T-cell (primary cell): Measurements from ENCODE around the gene SDK1. TPM values are rescaled to one million over a fixed set of nuclear protein-coding genes. Genes with fewer than 3 reads are reported as not detected.

Experiments used
- ATAC-seq, 4 experiments: fragments of 200-7000 bp in 3 of 4; fragments of 150-1000 bp in 1 of 4; cut with Tn5 transposase; replicated peaks in 1 of 4; 1 replicate in 3 of 4; 2 replicates in 1 of 4; pipeline ENCODE4 v1.10.0; 2021; ENCODE audit warnings: moderate library complexity in 3 of 4, mild to moderate bottlenecking in 2 of 4, moderate number of reproducible peaks in 1 of 4
- CTCF ChIA-PET, 2 donors: fragments of 300-600 bp; sonication (Branson Sonifier 250); formaldehyde crosslinking; loops; one replicate each; lab custom pipeline; 2022; ENCODE audit warnings: antibody characterized with exemption in 2 of 2; lab: Charles Lee
- POLR2A ChIA-PET, 2 donors: fragments of 300-600 bp; sonication (Branson Sonifier 250); formaldehyde crosslinking; loops; one replicate each; lab custom pipeline; 2022; ENCODE audit warnings: antibody characterized with exemption in 2 of 2; lab: Charles Lee
- DNase-seq, 35 experiments: peaks; one replicate each; pipeline versions ENCODE4 v3.0.0 to v3.0.0-alpha.2; 2013 to 2023
- H3K27ac ChIP-seq: one replicate; pipeline ENCODE4 v1.5.1; 2013; ENCODE audit warnings: low read length
- H3K27me3 ChIP-seq, 2 experiments: replicated peaks in 1 of 2; 1 replicate in 1 of 2; 2 replicates in 1 of 2; pipeline versions ENCODE4 v1.6.1 to v1.7.0; 2013; ENCODE audit warnings: low read length in 1 of 2, mixed read lengths in 1 of 2; ENCODE audit not compliant: control insufficient read depth in 2 of 2, insufficient read depth in 2 of 2; ENCODE audit errors: extremely low read depth in 1 of 2
- H3K36me3 ChIP-seq, 2 donors: 1 replicate in 1 of 2; 2 replicates in 1 of 2; pipeline versions ENCODE4 v1.6.1 to v1.7.0; 2013; ENCODE audit warnings: low read length in 1 of 2; ENCODE audit not compliant: control insufficient read depth in 2 of 2, insufficient read depth in 1 of 2; ENCODE audit errors: extremely low read depth in 1 of 2
- H3K4me1 ChIP-seq, 2 experiments: 1 replicate in 1 of 2; 2 replicates in 1 of 2; pipeline versions ENCODE4 v1.6.1 to v1.7.0; 2013; ENCODE audit warnings: low read length in 2 of 2, mixed read lengths in 1 of 2; ENCODE audit not compliant: insufficient read depth in 2 of 2, control insufficient read depth in 1 of 2; ENCODE audit errors: extremely low read depth in 1 of 2
- H3K4me3 ChIP-seq, 2 donors: 1 replicate in 1 of 2; 2 replicates in 1 of 2; pipeline versions ENCODE4 v1.5.1 to v1.7.0; 2013; ENCODE audit warnings: mild to moderate bottlenecking in 2 of 2, low read length in 1 of 2, moderate library complexity in 1 of 2; ENCODE audit not compliant: control insufficient read depth in 1 of 2; ENCODE audit errors: extremely low read depth in 1 of 2
- H3K9me3 ChIP-seq: 2 replicates; pipeline ENCODE4 v1.7.0; 2013
- H3K27ac Mint-ChIP-seq, 2 donors: one replicate each; pipeline ENCODE4 v1.8.0; 2020 to 2021; ENCODE audit warnings: mild to moderate bottlenecking in 2 of 2, mixed read lengths in 2 of 2
- H3K27me3 Mint-ChIP-seq, 2 donors: one replicate each; pipeline ENCODE4 v1.8.0; 2021 to 2022; ENCODE audit warnings: mixed read lengths in 2 of 2
- H3K36me3 Mint-ChIP-seq: one replicate; pipeline ENCODE4 v1.8.0; 2021; ENCODE audit warnings: mixed read lengths
- H3K4me1 Mint-ChIP-seq, 3 donors: one replicate each; pipeline ENCODE4 v1.8.0; 2020 to 2022; ENCODE audit warnings: mixed read lengths in 3 of 3, mild to moderate bottlenecking in 1 of 3
- H3K4me3 Mint-ChIP-seq, 3 donors: one replicate each; pipeline ENCODE4 v1.8.0; 2020 to 2022; ENCODE audit warnings: mild to moderate bottlenecking in 3 of 3, mixed read lengths in 3 of 3, moderate library complexity in 3 of 3
- H3K9me3 Mint-ChIP-seq, 3 donors: one replicate each; pipeline ENCODE4 v1.8.0; 2020 to 2022; ENCODE audit warnings: mixed read lengths in 3 of 3
- WGBS: methylation state at CpG from one replicate; pipeline ENCODE4 v1.1.5; 2013; ENCODE audit warnings: missing lambda C conversion rate; ENCODE audit not compliant: insufficient coverage; 5-methylcytosine and 5-hydroxymethylcytosine counted together
- total RNA-seq, 35 experiments: library from RNA in 6 of 35; stranded (reverse) in 6 of 35; fragments of 120-200 nt in 1 of 35; gene quantifications; one replicate each; pipeline versions ENCODE4 v1.2.1 to v1.2.4 and lab custom pipeline; 2013 to 2026

The SDK1 gene
- total RNA-seq, 5 donors from 2014 or later (not counting 1 experiment from before 2014, with no cell fraction given) = 0.47 to 1.7 (median 0.63) TPM

- Histone ChIP-seq H3K9me3 (no peaks in the 10 kb centered on the region), H3K4me3 (no peak overlapping the region), H3K27ac (no peak overlapping the region), H3K27me3 (peaks cover 0 to 7% of the 10 kb centered on the region in 2 experiments), H3K4me1 (no peaks in the 10 kb centered on the region), H3K36me3 (no peaks in the 10 kb centered on the region)
- no peak for ATAC-seq
- Mint-ChIP-seq H3K4me3 (no peak overlapping the region), H3K9me3 (no peaks in the 10 kb centered on the region), H3K36me3 (no peaks in the 10 kb centered on the region), H3K4me1 (no peaks in the 10 kb centered on the region), H3K27me3 (peaks cover 8 to 13% of the 10 kb centered on the region in 2 donors), H3K27ac (no peak overlapping the region)
- no peak for DNase-seq
- CTCF ChIA-PET = no interaction called here
- POLR2A ChIA-PET = no interaction called here
- WGBS = 94% methylated on average over 9 of the region's 16 CpGs
Observed at GRCh38 chr7:4009211-4010060, 708.4 kb downstream of the SDK1 start.

- H3K27ac ChIP-seq = no peak overlapping the region
- peaks cover 8 to 16% of the 10 kb centered on the region in 2 donors for H3K27me3 Mint-ChIP-seq
- ChIA-PET POLR2A (no interaction called here), CTCF (no interaction called here)
- 79% methylated on average over 6 of the region's 13 CpGs for WGBS
- H3K4me1 ChIP-seq = no peaks in the 10 kb centered on the region
- H3K4me1 Mint-ChIP-seq = no peaks in the 10 kb centered on the region
- H3K36me3 Mint-ChIP-seq = no peaks in the 10 kb centered on the region
- no peaks in the 10 kb centered on the region for H3K9me3 Mint-ChIP-seq
- no peak overlapping the region for H3K4me3 Mint-ChIP-seq
- H3K27ac Mint-ChIP-seq = no peak overlapping the region
- no peaks in the 10 kb centered on the region for H3K9me3 ChIP-seq
- peaks cover 0 to 7% of the 10 kb centered on the region in 2 experiments for H3K27me3 ChIP-seq
- no peak overlapping the region for H3K4me3 ChIP-seq
- H3K36me3 ChIP-seq = no peaks in the 10 kb centered on the region
- ATAC-seq (no peak), DNase-seq (no peak)
Observed at GRCh38 chr7:4010061-4010605, 709.1 kb downstream of the SDK1 start.

GRCh38 chr7:4010923-4011656 lies 710.0 kb downstream of the SDK1 start:
- no peak for DNase-seq

GRCh38 chr7:4013793-4014192 lies 712.7 kb downstream of the SDK1 start:
- H3K4me3 ChIP-seq = no peak overlapping the region
- 49% methylated on average over 8 of the region's 10 CpGs for WGBS
- CTCF ChIA-PET = no interaction called here
- H3K9me3 ChIP-seq = no peaks in the 10 kb centered on the region
- H3K36me3 ChIP-seq = no peaks in the 10 kb centered on the region
- POLR2A ChIA-PET = no interaction called here
- no peaks in the 10 kb centered on the region for H3K4me1 ChIP-seq
- Mint-ChIP-seq H3K36me3 (no peaks in the 10 kb centered on the region), H3K4me3 (no peak overlapping the region), H3K27me3 (peaks cover 4 to 13% of the 10 kb centered on the region in 2 donors), H3K27ac (no peak overlapping the region), H3K4me1 (no peaks in the 10 kb centered on the region), H3K9me3 (peaks cover 3 to 8% (median 4%) of the 10 kb centered on the region in 3 donors)
- DNase-seq (no peak), ATAC-seq (no peak)
- no peak overlapping the region for H3K27ac ChIP-seq
- peaks cover 0 to 14% of the 10 kb centered on the region in 2 experiments for H3K27me3 ChIP-seq

More at GRCh38 chr7:4010923-4011656, 710.0 kb downstream of the SDK1 start:
- Mint-ChIP-seq H3K27me3 (peaks cover 8 to 16% of the 10 kb centered on the region in 2 donors), H3K27ac (no peak overlapping the region), H3K4me3 (no peak overlapping the region), H3K36me3 (no peaks in the 10 kb centered on the region), H3K4me1 (no peaks in the 10 kb centered on the region), H3K9me3 (no peaks in the 10 kb centered on the region)
- no peaks in the 10 kb centered on the region for H3K9me3 ChIP-seq
- no peak overlapping the region for H3K4me3 ChIP-seq
- 79% methylated on average over 28 of the region's 30 CpGs for WGBS
- ChIA-PET POLR2A (no interaction called here), CTCF (no interaction called here)
- no peaks in the 10 kb centered on the region for H3K4me1 ChIP-seq
- H3K36me3 ChIP-seq = no peaks in the 10 kb centered on the region
- H3K27ac ChIP-seq = no peak overlapping the region
- no peak for ATAC-seq
- H3K27me3 ChIP-seq = peaks cover 0 to 12% of the 10 kb centered on the region in 2 experiments

- Histone ChIP-seq H3K4me1 (no peaks in the 10 kb centered on the region), H3K36me3 (no peaks in the 10 kb centered on the region), H3K27ac (no peak overlapping the region), H3K9me3 (no peaks in the 10 kb centered on the region), H3K4me3 (no peak overlapping the region), H3K27me3 (peaks cover 0 to 16% of the 10 kb centered on the region in 2 experiments)
- POLR2A ChIA-PET = no interaction called here
- DNase-seq = no peak
- Mint-ChIP-seq H3K36me3 (no peaks in the 10 kb centered on the region), H3K4me3 (no peak overlapping the region), H3K4me1 (no peaks in the 10 kb centered on the region), H3K27ac (no peak overlapping the region), H3K9me3 (peaks cover 3 to 9% (median 4%) of the 10 kb centered on the region in 3 donors), H3K27me3 (peaks cover 4 to 13% of the 10 kb centered on the region in 2 donors)
- CTCF ChIA-PET = no interaction called here
- no peak for ATAC-seq
- 79% methylated on average over 5 of the region's 13 CpGs for WGBS
Observed at GRCh38 chr7:4014346-4015050, 713.4 kb downstream of the SDK1 start.

GRCh38 chr7:4015371-4015770 lies 714.3 kb downstream of the SDK1 start:
- H3K36me3 Mint-ChIP-seq = no peaks in the 10 kb centered on the region
- H3K4me3 ChIP-seq = no peak overlapping the region
- peaks cover 4 to 10% of the 10 kb centered on the region in 2 donors for H3K27me3 Mint-ChIP-seq
- peaks cover 3 to 9% (median 4%) of the 10 kb centered on the region in 3 donors for H3K9me3 Mint-ChIP-seq
- ChIA-PET POLR2A (no interaction called here), CTCF (no interaction called here)
- no peak overlapping the region for H3K27ac ChIP-seq
- no peaks in the 10 kb centered on the region for H3K36me3 ChIP-seq
- H3K4me1 ChIP-seq = no peaks in the 10 kb centered on the region
- no peak for DNase-seq
- no peak for ATAC-seq
- no peak overlapping the region for H3K4me3 Mint-ChIP-seq
- WGBS = 93% methylated on average over 7 of the region's 8 CpGs
- no peaks in the 10 kb centered on the region for H3K4me1 Mint-ChIP-seq
- no peak overlapping the region for H3K27ac Mint-ChIP-seq
- H3K27me3 ChIP-seq = peaks cover 0 to 22% of the 10 kb centered on the region in 2 experiments
- H3K9me3 ChIP-seq = no peaks in the 10 kb centered on the region
